H1 (cell line): ENCODE data around the gene IGLL1. TPM values are rescaled to one million over a fixed set of nuclear protein-coding genes. Genes with fewer than 3 reads are reported as not detected.

Experiments
- CTCF ChIA-PET: fragments of 300-600 bp; sonication (Branson Sonifier 250); formaldehyde crosslinking; loops from one replicate; lab custom pipeline; 2021; ENCODE audit not compliant: partially characterized antibody; lab: Charles Lee
- POLR2A ChIA-PET: fragments of 300-600 bp; sonication (Branson Sonifier 250); formaldehyde crosslinking; loops from one replicate; lab custom pipeline; 2021; ENCODE audit warnings: inconsistent platforms; ENCODE audit not compliant: partially characterized antibody; lab: Charles Lee
- DNase-seq, 2 experiments: peaks; one replicate each; pipeline versions ENCODE4 v3.0.0 to v3.0.0-alpha.2; 2010 to 2022; ENCODE audit warnings: low spot score in 2 of 2, low read depth in 1 of 2, mixed read lengths in 1 of 2
- FAIRE-seq: peaks from 2 replicates; lab custom pipeline; 2011; peaks lifted over from hg19 to GRCh38; lab: Jason Lieb, UNC
- H2AFZ ChIP-seq: 2 replicates; pipeline ENCODE4 v1.8.1; 2012; ENCODE audit warnings: low read length, inconsistent platforms
- H2AK5ac ChIP-seq: 2 replicates; pipeline ENCODE4 v1.6.1; 2013; ENCODE audit warnings: low read depth, low read length
- H2BK120ac ChIP-seq: replicated peaks from 2 replicates; pipeline ENCODE3; 2013; ENCODE audit warnings: low read depth, low read length, inconsistent platforms
- H2BK12ac ChIP-seq: 2 replicates; pipeline ENCODE4 v1.6.1; 2013; ENCODE audit warnings: low read depth, low read length
- H2BK15ac ChIP-seq: 2 replicates; pipeline ENCODE4 v1.6.1; 2013; ENCODE audit warnings: low read length
- H2BK20ac ChIP-seq: 2 replicates; pipeline ENCODE4 v1.6.1; 2013; ENCODE audit warnings: low read length
- H2BK5ac ChIP-seq: 2 replicates; pipeline ENCODE4 v1.6.1; 2013; ENCODE audit warnings: low read depth, low read length
- H3K14ac ChIP-seq: 2 replicates; pipeline ENCODE4 v1.6.1; 2013; ENCODE audit warnings: inconsistent platforms; ENCODE audit not compliant: insufficient read length
- H3K18ac ChIP-seq: 2 replicates; pipeline ENCODE4 v1.6.1; 2013; ENCODE audit warnings: low read length; ENCODE audit errors: extremely low read depth
- H3K23ac ChIP-seq: 2 replicates; pipeline ENCODE4 v1.6.1; 2013; ENCODE audit warnings: inconsistent platforms; ENCODE audit not compliant: insufficient read length
- H3K23me2 ChIP-seq: 2 replicates; pipeline ENCODE4 v1.6.1; 2013; ENCODE audit warnings: low read depth, low read length
- H3K27ac ChIP-seq: 2 replicates; pipeline ENCODE4 v1.6.1; 2011; ENCODE audit warnings: low read depth, low read length, inconsistent platforms
- H3K27me3 ChIP-seq, 4 experiments: replicated peaks in 1 of 4; 1 replicate in 1 of 4; 2 replicates in 3 of 4; pipeline versions ENCODE4 v1.6.1 to v1.8.1; 2011 to 2013; ENCODE audit warnings: low read length in 3 of 4, mild to moderate bottlenecking in 3 of 4, inconsistent platforms in 2 of 4, mixed read lengths in 2 of 4, moderate library complexity in 1 of 4; ENCODE audit not compliant: control insufficient read depth in 3 of 4, insufficient read depth in 3 of 4; ENCODE audit errors: extremely low read depth in 1 of 4
- H3K36me3 ChIP-seq, 4 experiments: 2 replicates each; pipeline versions ENCODE4 v1.6.1 to v1.8.1; 2011 to 2013; ENCODE audit warnings: mild to moderate bottlenecking in 4 of 4, low read length in 3 of 4, moderate library complexity in 2 of 4, control low read depth in 1 of 4, inconsistent platforms in 1 of 4; ENCODE audit not compliant: insufficient read depth in 4 of 4, control insufficient read depth in 2 of 4
- H3K4ac ChIP-seq: replicated peaks from 2 replicates; pipeline ENCODE3; 2013; ENCODE audit warnings: low read length, low read depth, mixed read lengths, inconsistent platforms; ENCODE audit not compliant: insufficient read length
- H3K4me1 ChIP-seq, 4 experiments: replicated peaks in 1 of 4; 1 replicate in 1 of 4; 2 replicates in 3 of 4; pipeline versions ENCODE4 v1.6.1 to v1.8.1; 2011 to 2013; ENCODE audit warnings: low read length in 3 of 4, inconsistent platforms in 2 of 4, mixed read lengths in 1 of 4; ENCODE audit not compliant: insufficient read depth in 4 of 4, control insufficient read depth in 3 of 4
- H3K4me2 ChIP-seq, 2 experiments: 2 replicates each; pipeline versions ENCODE4 v1.6.1 to v1.8.1; 2011 to 2013; ENCODE audit warnings: low read depth in 2 of 2, low read length in 2 of 2, control low read depth in 1 of 2, inconsistent platforms in 1 of 2, mild to moderate bottlenecking in 1 of 2; ENCODE audit not compliant: insufficient read depth in 1 of 2
- H3K4me3 ChIP-seq, 4 experiments: fragments of 200-600, 300-600 bp in 1 of 4; sonication (generic), shearing (Covaris generic), sonication (Bioruptor Twin) in 1 of 4; 2 replicates each; pipeline versions ENCODE4 v1.5.1 to v1.8.1; 2011 to 2016; ENCODE audit warnings: low read length in 4 of 4, low read depth in 3 of 4, control low read depth in 2 of 4, inconsistent platforms in 2 of 4, mild to moderate bottlenecking in 2 of 4, mixed read lengths in 1 of 4, moderate library complexity in 1 of 4; ENCODE audit not compliant: insufficient read depth in 2 of 4; ENCODE audit errors: extremely low read depth in 1 of 4
- H3K56ac ChIP-seq: replicated peaks from 2 replicates; pipeline ENCODE3; 2013; ENCODE audit warnings: low read depth, mild to moderate bottlenecking, mixed read lengths, low read length, inconsistent platforms; ENCODE audit not compliant: insufficient read length
- H3K79me1 ChIP-seq: 2 replicates; pipeline ENCODE4 v1.6.1; 2013; ENCODE audit warnings: low read depth, low read length, control low read depth
- H3K79me2 ChIP-seq, 2 experiments: 2 replicates each; pipeline versions ENCODE4 v1.6.1 to v1.8.1; 2012 to 2013; ENCODE audit warnings: low read length in 2 of 2, mild to moderate bottlenecking in 2 of 2, inconsistent platforms in 1 of 2; ENCODE audit not compliant: insufficient read depth in 2 of 2, control insufficient read depth in 1 of 2
- H3K9ac ChIP-seq, 4 experiments: replicated peaks in 1 of 4; 1 replicate in 1 of 4; 2 replicates in 3 of 4; pipeline versions ENCODE4 v1.6.1 to v1.8.1; 2011 to 2013; ENCODE audit warnings: low read depth in 3 of 4, low read length in 3 of 4, control low read depth in 2 of 4, mild to moderate bottlenecking in 2 of 4, moderate library complexity in 2 of 4, inconsistent platforms in 1 of 4; ENCODE audit errors: extremely low read depth in 1 of 4
- H3K9me3 ChIP-seq, 2 experiments: 2 replicates each; pipeline versions ENCODE4 v1.6.1 to v1.8.1; 2012 to 2013; ENCODE audit warnings: mild to moderate bottlenecking in 2 of 2, moderate library complexity in 2 of 2, control low read depth in 1 of 2, inconsistent platforms in 1 of 2, low read depth in 1 of 2, low read length in 1 of 2, mixed read lengths in 1 of 2; ENCODE audit not compliant: insufficient read depth in 2 of 2
- H4K20me1 ChIP-seq, 2 experiments: replicated peaks in 1 of 2; 2 replicates each; pipeline versions ENCODE3 to v1.8.1; 2011 to 2013; ENCODE audit warnings: inconsistent platforms in 2 of 2, low read length in 2 of 2, mild to moderate bottlenecking in 1 of 2; ENCODE audit not compliant: insufficient read depth in 2 of 2, control insufficient read depth in 1 of 2
- H4K5ac ChIP-seq: 2 replicates; pipeline ENCODE4 v1.6.1; 2013; ENCODE audit warnings: low read length, low read depth, mixed read lengths, inconsistent platforms; ENCODE audit not compliant: insufficient read length
- H4K8ac ChIP-seq: 2 replicates; pipeline ENCODE4 v1.8.0; 2013; ENCODE audit warnings: mild to moderate bottlenecking, moderate library complexity, low read length, inconsistent platforms; ENCODE audit not compliant: insufficient read depth; ENCODE audit errors: extremely low read depth
- H4K91ac ChIP-seq: replicated peaks from 2 replicates; pipeline ENCODE3; 2013; ENCODE audit warnings: low read length, mixed read lengths, inconsistent platforms; ENCODE audit not compliant: insufficient read length
- BACH1 ChIP-seq: IDR thresholded peaks from 2 replicates; pipeline ENCODE4 v1.6.1; 2012; ENCODE audit warnings: low read length, improper control_type of control experiment
- GABPA ChIP-seq: IDR thresholded peaks from 2 replicates; pipeline ENCODE4 v1.6.1; 2011; ENCODE audit warnings: mild to moderate bottlenecking, low read length, moderate library complexity, borderline replicate concordance; ENCODE audit not compliant: insufficient read depth
- NRF1 ChIP-seq: IDR thresholded peaks from 2 replicates; pipeline ENCODE4 v1.6.1; 2011; ENCODE audit warnings: mild to moderate bottlenecking, low read depth, low read length, improper control_type of control experiment
- POU5F1 ChIP-seq: IDR thresholded peaks from 2 replicates; pipeline ENCODE4 v1.6.1; 2011; ENCODE audit warnings: low read depth, mild to moderate bottlenecking, low read length, moderate library complexity
- RNF2 ChIP-seq: fragments of 200-900, 300-1000 bp; sonication (generic); IDR thresholded peaks from 2 replicates; pipeline ENCODE4 v1.7.1; 2016; ENCODE audit warnings: borderline replicate concordance, low read depth, mild to moderate bottlenecking, antibody characterized with exemption, low read length; ENCODE audit not compliant: poor library complexity, severe bottlenecking; ENCODE audit errors: missing control alignments
- SIN3A ChIP-seq, 2 experiments: IDR thresholded peaks in 1 of 2; conservative IDR thresholded peaks in 1 of 2; 2 replicates each; pipeline ENCODE4 v1.6.1; 2011 to 2012; ENCODE audit warnings: low read length in 2 of 2, improper control_type of control experiment in 1 of 2, low read depth in 1 of 2, mild to moderate bottlenecking in 1 of 2
- SIRT6 ChIP-seq: IDR thresholded peaks from one replicate; pipeline ENCODE4 v1.7.1; 2012; ENCODE audit warnings: low read length, inconsistent platforms
- SP4 ChIP-seq: IDR thresholded peaks from 2 replicates; pipeline ENCODE4 v1.6.1; 2012; ENCODE audit warnings: low read length, inconsistent platforms
- TCF12 ChIP-seq: IDR thresholded peaks from 2 replicates; pipeline ENCODE4 v1.6.1; 2011; ENCODE audit warnings: low read depth, mild to moderate bottlenecking, low read length
- WGBS, 2 experiments: shearing (Covaris generic) in 1 of 2; methylation state at CpG; one replicate each; pipeline versions ENCODE4 v1.1.6 to v1.1.7; 2013 to 2015; ENCODE audit warnings: low lambda C conversion rate in 2 of 2, mixed read lengths in 2 of 2, inconsistent platforms in 1 of 2, low coverage in 1 of 2, missing lambda C conversion rate in 1 of 2; ENCODE audit not compliant: insufficient replicate concordance in 2 of 2, insufficient coverage in 1 of 2, insufficient read length in 1 of 2; ENCODE audit errors: extremely low coverage in 1 of 2, missing lambda C conversion rate in 1 of 2; 5-methylcytosine and 5-hydroxymethylcytosine counted together
- polyA plus RNA-seq, 7 experiments: library from polyadenylated mRNA; depleted of rRNA in 3 of 7; stranded (reverse) in 5 of 7; unstranded in 2 of 7; fragments of >200 nt in 5 of 7; fragments of 200-250 nt in 2 of 7; gene quantifications; 1 replicate in 5 of 7; 2 replicates in 1 of 7; 4 replicates in 1 of 7; pipeline versions ENCODE4 v1.2.1 to v1.2.3, GENCODE V29; 2011 to 2013; ENCODE audit warnings: missing spikeins in 2 of 7, mixed read lengths in 2 of 7
- total RNA-seq: library from RNA; stranded (reverse); fragmentation: NEBNext Ultra II Directional; extraction: Animal tissue kit (Norgen Biotek cat#: 25700); gene quantifications from 2 replicates; pipeline ENCODE4 v1.2.1, GENCODE V29; 2021
- TF ChIP-seq, protein P1 (sequence below): IDR thresholded peaks from 2 replicates; pipeline ENCODE4 v1.6.1; 2012; ENCODE audit warnings: low read length, inconsistent platforms
- TF ChIP-seq, protein P2 (sequence below): IDR thresholded peaks from 2 replicates; pipeline ENCODE4 v1.6.1; 2012; ENCODE audit warnings: inconsistent platforms

The IGLL1 gene
- total and polyA plus RNA-seq, 2 of the 8 experiments (the other 6 are each of a cell fraction or from before 2014, with no cell fraction given): not detected

DNA sequence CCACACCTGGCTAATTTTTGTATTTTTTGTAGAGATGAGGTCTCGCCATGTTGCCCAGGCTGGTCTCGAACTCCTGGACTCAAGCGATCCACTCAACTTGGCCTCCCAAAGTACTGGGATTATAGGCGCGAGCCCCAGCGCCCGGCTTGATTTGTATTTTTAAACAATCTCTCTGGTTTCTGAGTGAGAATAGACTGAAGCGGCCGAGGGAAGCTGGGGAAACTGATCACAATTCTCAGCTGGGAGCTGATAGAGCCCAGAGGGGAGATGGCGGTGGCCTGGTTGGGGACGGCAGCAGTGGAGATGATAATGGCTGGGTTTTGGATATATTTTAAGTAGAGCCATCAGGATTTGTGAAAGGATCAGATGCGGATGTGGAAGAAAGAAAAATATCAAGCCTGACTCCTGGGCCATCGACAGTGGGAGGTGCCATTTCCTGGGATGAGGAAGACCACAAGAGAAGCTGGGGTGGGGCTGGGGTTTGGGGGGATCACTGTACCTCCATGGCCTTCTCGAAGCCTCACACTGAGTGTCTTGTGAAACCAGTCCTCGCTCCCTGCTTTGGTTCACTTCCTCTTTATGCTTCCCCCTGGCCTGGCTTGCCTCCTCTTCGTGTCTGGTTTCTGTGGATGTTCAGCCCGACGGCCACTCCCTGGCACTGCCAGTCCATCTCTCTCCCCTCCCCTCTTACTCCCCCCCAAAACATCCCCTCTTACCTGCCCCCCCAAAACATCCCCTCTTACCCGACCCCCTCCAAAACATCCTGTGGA, 51.9 kb downstream of the IGLL1 start:
- 80% methylated on average over 13 of the region's 19 CpGs; no CpG with 5 or more reads in 1 of the 2 experiments for WGBS, 2 experiments
- TF ChIP-seq RNF2 (no peak), TCF12 (no peak), SP4 (no peak), SIN3A (conservative IDR thresholded peaks at IDR 0.05 in 1 of 2, IDR thresholded peaks at IDR 0.05 in 1 of 2; ENCODE audit: low read depth in 1 of 2, low read length in 2 of 2) (no peak), GABPA (no peak), NRF1 (no peak), SIRT6 (no peak), BACH1 (no peak), POU5F1 (no peak)
- TF ChIP-seq, protein P1, sequence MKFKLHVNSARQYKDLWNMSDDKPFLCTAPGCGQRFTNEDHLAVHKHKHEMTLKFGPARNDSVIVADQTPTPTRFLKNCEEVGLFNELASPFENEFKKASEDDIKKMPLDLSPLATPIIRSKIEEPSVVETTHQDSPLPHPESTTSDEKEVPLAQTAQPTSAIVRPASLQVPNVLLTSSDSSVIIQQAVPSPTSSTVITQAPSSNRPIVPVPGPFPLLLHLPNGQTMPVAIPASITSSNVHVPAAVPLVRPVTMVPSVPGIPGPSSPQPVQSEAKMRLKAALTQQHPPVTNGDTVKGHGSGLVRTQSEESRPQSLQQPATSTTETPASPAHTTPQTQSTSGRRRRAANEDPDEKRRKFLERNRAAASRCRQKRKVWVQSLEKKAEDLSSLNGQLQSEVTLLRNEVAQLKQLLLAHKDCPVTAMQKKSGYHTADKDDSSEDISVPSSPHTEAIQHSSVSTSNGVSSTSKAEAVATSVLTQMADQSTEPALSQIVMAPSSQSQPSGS: no peak
- TF ChIP-seq, protein P2, sequence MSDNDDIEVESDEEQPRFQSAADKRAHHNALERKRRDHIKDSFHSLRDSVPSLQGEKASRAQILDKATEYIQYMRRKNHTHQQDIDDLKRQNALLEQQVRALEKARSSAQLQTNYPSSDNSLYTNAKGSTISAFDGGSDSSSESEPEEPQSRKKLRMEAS: no peak

More for the DNA sequence above, 51.9 kb downstream of the IGLL1 start:
- Histone ChIP-seq H3K23ac (no peak overlapping the region), H4K5ac (no peak overlapping the region), H3K79me2 (no peaks in the 10 kb centered on the region), H4K8ac (no peak overlapping the region), H2BK15ac (no peak overlapping the region), H3K9ac (no peak overlapping the region), H2BK20ac (no peak overlapping the region), H3K56ac (no peak overlapping the region), H3K4ac (no peak overlapping the region), H2BK12ac (no peak overlapping the region), H2AFZ (no peak overlapping the region), H2BK120ac (no peak overlapping the region), H3K27me3 (peaks cover 3 to 28% (median 21%) of the 10 kb centered on the region in 4 experiments), H3K23me2 (peaks cover 2% of the 10 kb centered on the region; the same call in 1 of the 2 replicates), H3K4me1 (peaks cover 0 to 17% (median 11%) of the 10 kb centered on the region in 4 experiments; a peak in 6 of 7 replicates), H3K18ac (no peak overlapping the region), H3K36me3 (no peaks in the 10 kb centered on the region), H4K20me1 (peaks cover 0 to 3% of the 10 kb centered on the region in 2 experiments), H3K14ac (no peak overlapping the region), H3K27ac (no peak overlapping the region), H2AK5ac (no peak overlapping the region), H3K79me1 (no peaks in the 10 kb centered on the region), H3K4me3 (no peak overlapping the region), H2BK5ac (no peak overlapping the region), H3K9me3 (no peaks in the 10 kb centered on the region), H3K4me2 (no peak overlapping the region), H4K91ac (no peak overlapping the region)
- DNase-seq (no peak), FAIRE-seq (no peak)
- ChIA-PET CTCF (no interaction called here), POLR2A (no interaction called here)
